SKM-1 (cell line): ENCODE data around the gene MTM1.

Experiments
- DNase-seq: peaks from one replicate; lab custom pipeline; 2025; ENCODE audit not compliant: unreplicated experiment; lab: John Stamatoyannopoulos, UW

MTM1 gene

GRCh38 chrX:150602743-150603142, 34.3 kb downstream of the MTM1 start:
- DNase-seq, result no peak

- DNase-seq, result no peak
Measured at GRCh38 chrX:150605603-150606002, 37.2 kb downstream of the MTM1 start.

GRCh38 chrX:150607201-150607600, 38.8 kb downstream of the MTM1 start:
- DNase-seq, result peak; percentile 27

- no peak for DNase-seq
Measured at GRCh38 chrX:150610043-150610442, 41.6 kb downstream of the MTM1 start.

GRCh38 chrX:150610446-150610845, 42.0 kb downstream of the MTM1 start:
- DNase-seq, result no peak

GRCh38 chrX:150615356-150615755, 46.9 kb downstream of the MTM1 start:
- DNase-seq, result no peak

- no peak for DNase-seq
Measured at GRCh38 chrX:150616179-150616862, 47.9 kb downstream of the MTM1 start.

GRCh38 chrX:150616863-150617198, 48.4 kb downstream of the MTM1 start:
- no peak for DNase-seq

- DNase-seq, result no peak
Measured at GRCh38 chrX:150621652-150622051, 53.2 kb downstream of the MTM1 start.

GRCh38 chrX:150623583-150623982, 55.2 kb downstream of the MTM1 start:
- no peak for DNase-seq

GRCh38 chrX:150625097-150625496, 56.7 kb downstream of the MTM1 start:
- no peak for DNase-seq

GRCh38 chrX:150625875-150626274, 57.5 kb downstream of the MTM1 start:
- no peak for DNase-seq

- DNase-seq, result no peak
Measured at GRCh38 chrX:150627957-150628356, 59.5 kb downstream of the MTM1 start.

GRCh38 chrX:150635952-150636351, 67.5 kb downstream of the MTM1 start:
- no peak for DNase-seq

GRCh38 chrX:150642423-150642822, 74.0 kb downstream of the MTM1 start:
- no peak for DNase-seq

- DNase-seq, result no peak
Measured at GRCh38 chrX:150643271-150643670, 74.8 kb downstream of the MTM1 start.

GRCh38 chrX:150643958-150644357, 75.5 kb downstream of the MTM1 start:
- DNase-seq, result no peak

GRCh38 chrX:150644422-150644821, 76.0 kb downstream of the MTM1 start:
- no peak for DNase-seq

- no peak for DNase-seq
Measured at GRCh38 chrX:150647331-150647730, 78.9 kb downstream of the MTM1 start.

GRCh38 chrX:150648296-150648940, 80.0 kb downstream of the MTM1 start:
- no peak for DNase-seq

- no peak for DNase-seq
Measured at GRCh38 chrX:150649096-150649870, 80.9 kb downstream of the MTM1 start.

- DNase-seq, result no peak
Measured at GRCh38 chrX:150651906-150652305, 83.5 kb downstream of the MTM1 start.
